ENCODE measurements around the gene ANKRD16.

- TF ChIP-seq CTCF (IDR thresholded peaks at IDR 0.05) (no peak), POLR2AphosphoS5 (IDR thresholded peaks at IDR 0.05; ENCODE audit: low read depth, low read length) (no peak), REST (IDR thresholded peaks at IDR 0.05; ENCODE audit: insufficient read depth in 1 of 2, low read depth in 2 of 2, low read length in 1 of 2) (no peak), TCF7L2 (IDR thresholded peaks at IDR 0.05; ENCODE audit: low read depth, low read length) (no peak)
Observed at GRCh38 chr10:5930272-5930671, 40.6 kb upstream of the ANKRD16 start.

Data from Panc1 (cell line).